HG03575 (cell line): ENCODE measurements around the gene MBOAT7.

ENCODE experiments used
- ATAC-seq: cut with Tn5 transposase; IDR thresholded peaks from one replicate; pipeline ENCODE4 v1.9.1; 2021; ENCODE audit not compliant: unreplicated experiment, insufficient number of reproducible peaks, low FRiP score; ENCODE audit errors: extremely low read depth

The MBOAT7 gene

GRCh38 chr19:54128441-54128725 lies 61.0 kb downstream of the MBOAT7 start:
- no peak for ATAC-seq

- no peak for ATAC-seq
These were observed 61.5 kb downstream of the MBOAT7 start for GRCh38 chr19:54127688-54128440.

- no peak for ATAC-seq
These were observed 63.7 kb downstream of the MBOAT7 start for GRCh38 chr19:54125713-54126112.

- ATAC-seq = no peak
These were observed 65.0 kb downstream of the MBOAT7 start for GRCh38 chr19:54124393-54124792.

GRCh38 chr19:54123682-54124081 lies 65.7 kb downstream of the MBOAT7 start:
- ATAC-seq = no peak
